Cortex of kidney (tissue), 1 donor: ENCODE measurements around the gene RAB28.
"Not testable (repeated sequence)": the region's sequence is repeated elsewhere in the genome, so short reads cannot be mapped to it uniquely, and the experiment has no call there.

ENCODE experiments used
- DNase-seq: peaks from one replicate; lab custom pipeline; 2025; lab: John Stamatoyannopoulos, UW

Gene RAB28

DNA sequence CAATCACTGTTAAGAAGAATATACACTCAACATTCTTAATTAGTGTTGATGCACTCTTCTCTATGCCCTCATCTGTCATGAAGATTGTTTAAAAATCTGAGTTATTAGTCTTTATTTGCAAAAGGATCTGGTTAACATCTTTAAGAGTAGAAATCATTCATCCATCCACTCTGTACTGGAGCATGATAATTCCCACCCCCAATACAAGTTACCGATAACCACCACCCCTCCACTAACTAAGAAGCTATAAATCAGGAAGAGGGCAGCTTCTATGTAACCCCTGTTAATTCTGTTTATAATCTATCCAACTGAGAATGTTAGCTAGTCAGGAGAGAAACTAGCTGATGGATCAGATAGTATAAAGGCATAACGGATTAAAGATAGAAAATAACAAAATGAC, 34.5 kb downstream of the RAB28 start:
- no peak for DNase-seq

DNA sequence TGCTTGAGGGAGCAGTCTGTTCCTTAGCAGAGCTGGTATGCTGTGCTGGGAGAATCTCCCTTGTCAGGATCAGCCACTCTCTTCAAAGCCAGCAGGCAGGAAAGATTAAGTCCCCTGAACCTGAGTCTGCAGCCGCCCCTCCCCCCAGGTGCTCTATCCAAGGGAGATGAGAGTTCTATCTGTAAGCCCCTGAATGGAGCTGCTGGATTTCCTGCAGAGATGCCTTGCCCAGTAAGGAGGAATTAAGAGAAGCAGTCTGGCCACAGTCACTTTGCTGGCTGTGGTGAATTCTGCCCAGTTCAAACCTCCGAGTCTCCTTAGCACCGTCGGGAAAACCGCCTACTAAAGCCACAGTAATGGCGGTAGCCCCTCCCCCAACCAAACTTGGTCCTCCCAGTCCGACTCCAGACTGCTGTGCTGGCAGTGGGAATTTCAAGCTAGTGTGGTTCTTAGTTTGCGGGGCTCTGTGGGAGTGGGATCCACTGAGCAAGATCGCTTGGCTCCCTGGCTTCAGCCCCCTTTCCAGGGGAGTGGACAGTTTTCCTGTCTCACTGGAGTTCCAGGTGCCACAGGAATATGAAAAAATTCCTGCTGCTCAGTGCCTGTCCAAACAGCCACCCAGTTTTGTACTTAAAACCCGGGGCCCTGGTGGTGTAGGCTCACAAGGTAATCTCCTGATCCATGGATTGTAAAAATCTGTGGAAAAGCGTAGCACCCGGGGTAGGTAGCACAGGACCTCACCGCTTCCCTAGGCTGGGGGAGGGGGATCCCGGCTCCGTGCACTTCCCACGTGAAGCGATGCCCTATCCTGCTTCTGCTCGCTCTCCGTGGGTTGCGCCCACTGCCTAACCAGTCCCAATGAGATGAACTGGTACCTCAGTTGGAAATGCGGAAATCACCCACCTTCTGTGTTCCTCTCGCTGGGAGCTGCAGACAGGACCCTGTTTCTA, 38.0 kb downstream of the RAB28 start:
- DNase-seq: no peak

DNA sequence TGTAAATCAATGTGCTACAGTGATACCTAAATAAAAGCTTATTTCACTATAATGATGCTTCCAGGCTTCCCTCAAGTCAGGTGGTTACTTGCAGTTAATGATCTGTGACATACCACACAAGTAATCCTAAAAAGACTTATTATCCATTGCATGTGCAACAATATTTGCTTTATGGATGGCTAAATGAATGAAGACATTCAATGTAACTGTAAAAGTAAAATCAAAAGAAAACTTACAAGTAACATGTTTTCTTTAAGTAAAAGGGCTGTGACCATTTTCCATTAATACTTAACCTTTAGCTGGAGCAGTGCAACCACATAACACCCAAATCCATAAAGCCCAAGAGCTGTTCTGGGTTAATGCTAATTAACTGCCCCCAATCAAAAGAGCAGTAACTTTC, 42.6 kb downstream of the RAB28 start:
- DNase-seq: no peak

DNA sequence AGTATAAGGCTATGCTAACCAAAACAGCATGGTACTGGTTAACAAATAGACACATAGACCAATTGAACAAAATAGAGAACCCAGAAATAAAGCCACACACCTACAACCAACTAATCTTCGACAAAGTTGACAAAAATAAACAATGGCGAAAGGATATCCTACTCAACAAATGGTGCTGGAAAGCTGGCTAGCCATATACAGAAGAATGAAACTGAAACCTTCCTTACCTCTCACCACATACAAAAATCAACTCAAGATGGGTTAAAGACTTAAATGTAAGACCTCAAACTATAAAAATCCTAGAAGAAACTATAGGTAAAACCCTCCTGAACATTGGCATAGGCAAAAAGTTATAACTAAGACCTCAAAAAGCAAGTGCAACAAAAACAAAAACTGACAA, 47.2 kb downstream of the RAB28 start:
- no peak for DNase-seq

DNA sequence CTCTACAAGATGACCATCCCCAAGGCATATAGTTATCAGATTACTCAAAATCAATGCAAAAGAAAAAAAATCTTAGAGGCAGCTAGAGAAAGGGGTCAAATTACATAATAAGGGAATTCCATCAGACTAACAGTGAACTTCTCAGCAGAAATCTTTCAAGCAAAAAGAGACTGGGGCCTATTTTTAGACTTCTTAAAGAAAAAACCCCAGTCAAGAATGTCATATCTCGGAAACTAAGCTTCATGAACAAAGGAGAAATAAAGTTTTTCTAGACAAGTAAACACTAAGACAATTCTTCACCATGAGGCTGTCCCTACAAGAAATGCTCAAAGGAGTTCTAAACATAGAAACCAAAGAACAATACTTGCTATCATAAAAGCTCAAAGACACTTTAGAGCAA, 51.7 kb downstream of the RAB28 start:
- no peak for DNase-seq

DNA sequence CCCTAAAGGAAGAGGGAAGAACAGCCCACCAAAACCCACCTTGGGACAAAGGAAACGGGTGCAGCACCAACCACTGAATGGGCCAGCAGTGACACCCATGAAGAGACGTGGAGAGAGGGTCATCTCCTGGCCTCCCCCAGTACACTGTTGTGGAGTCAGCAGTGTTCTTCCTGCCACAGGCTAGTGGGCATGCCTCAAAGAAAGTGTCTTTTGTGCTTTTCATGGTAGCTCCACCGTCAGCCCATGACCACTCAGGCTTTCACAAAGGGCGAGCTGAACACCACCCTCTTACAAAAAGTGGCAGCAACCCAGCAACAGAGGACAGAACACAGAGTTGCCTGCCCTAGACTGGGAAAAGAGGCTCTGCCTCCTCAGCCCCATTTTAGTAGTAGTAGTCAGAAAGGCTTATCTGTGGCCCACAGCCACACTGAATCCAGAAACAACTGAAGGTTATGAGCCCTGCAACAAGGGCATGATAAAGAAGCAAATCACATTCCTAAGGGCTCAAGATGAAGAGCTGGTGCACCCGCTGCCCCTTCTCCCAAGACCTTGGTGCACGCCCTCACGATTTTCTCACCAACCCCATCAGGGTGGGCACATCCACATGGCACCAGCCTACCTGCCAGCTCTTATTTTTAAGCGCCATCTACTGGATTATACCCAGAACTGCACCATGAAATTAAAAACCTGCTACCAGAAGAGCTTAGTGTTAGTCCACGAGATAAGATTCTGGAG, 53.1 kb downstream of the RAB28 start:
- DNase-seq: no peak

DNA sequence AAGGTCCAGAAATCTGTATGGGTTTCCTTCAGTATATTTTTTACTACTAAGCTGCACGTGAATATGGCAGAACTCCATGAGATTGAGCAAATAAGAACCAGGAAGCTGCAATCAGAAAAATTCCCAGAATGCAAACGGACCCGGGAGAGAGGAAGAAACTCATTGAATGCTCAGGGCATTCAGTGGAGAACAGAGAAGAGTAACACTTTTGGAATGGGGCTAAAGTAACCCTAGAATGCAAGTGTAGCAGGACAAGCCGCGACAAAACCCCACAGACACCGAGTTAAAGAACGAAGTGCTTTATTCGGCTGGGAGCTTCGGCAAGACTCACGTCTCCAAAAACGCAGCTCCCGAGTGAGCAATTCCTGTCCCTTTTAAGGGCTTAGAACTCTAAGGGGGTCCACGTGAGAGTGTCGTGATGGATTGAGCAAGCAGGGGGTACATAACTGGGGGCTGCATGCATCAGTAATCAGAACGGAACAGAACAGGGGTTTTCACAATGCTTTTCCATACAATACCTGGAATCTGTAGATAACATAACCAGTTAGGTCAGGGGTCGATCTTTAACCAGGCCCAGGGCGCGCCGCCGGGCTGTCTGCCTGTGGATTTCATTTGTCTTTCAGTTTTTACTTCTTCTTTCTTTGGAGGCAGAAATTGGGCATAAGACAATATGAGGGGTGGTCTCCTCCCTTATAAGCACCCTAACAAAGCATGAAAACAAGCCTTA, 56.4 kb downstream of the RAB28 start:
- DNase-seq: no peak

DNA sequence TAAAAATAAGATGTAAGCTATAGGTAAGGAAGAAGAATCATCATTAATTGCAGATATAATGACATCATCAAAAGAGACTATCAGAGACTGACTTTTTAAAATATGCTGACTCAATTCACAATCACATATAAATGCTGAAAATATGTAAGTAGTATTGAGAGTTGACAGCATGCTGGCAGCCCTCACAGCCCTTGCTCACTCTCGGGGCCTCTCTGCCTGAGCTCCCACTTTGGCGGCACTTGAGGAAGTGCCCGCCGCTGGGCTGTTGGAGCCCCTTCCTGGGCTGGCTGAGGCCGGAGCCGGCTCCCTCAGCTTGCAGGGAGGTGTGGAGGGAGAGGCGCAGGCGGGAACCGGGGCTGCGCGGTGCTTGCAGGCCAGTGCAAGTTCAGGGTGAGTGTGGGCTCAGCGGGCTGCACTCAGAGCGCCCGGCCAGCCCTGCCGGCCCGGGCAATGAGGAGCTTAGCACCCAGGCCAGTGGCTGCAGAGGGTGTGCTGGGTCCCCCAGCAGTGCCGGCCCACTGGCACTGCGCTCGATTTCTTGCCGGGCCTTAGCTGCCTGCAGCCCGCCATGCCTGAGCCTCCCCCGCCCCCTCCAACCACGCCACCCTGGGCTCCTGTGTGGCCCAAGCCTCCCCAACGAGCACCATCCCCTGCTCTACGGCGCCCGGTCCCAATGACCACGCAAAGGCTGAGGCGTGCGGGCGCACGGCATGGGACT, 68.9 kb downstream of the RAB28 start:
- DNase-seq: no peak

DNA sequence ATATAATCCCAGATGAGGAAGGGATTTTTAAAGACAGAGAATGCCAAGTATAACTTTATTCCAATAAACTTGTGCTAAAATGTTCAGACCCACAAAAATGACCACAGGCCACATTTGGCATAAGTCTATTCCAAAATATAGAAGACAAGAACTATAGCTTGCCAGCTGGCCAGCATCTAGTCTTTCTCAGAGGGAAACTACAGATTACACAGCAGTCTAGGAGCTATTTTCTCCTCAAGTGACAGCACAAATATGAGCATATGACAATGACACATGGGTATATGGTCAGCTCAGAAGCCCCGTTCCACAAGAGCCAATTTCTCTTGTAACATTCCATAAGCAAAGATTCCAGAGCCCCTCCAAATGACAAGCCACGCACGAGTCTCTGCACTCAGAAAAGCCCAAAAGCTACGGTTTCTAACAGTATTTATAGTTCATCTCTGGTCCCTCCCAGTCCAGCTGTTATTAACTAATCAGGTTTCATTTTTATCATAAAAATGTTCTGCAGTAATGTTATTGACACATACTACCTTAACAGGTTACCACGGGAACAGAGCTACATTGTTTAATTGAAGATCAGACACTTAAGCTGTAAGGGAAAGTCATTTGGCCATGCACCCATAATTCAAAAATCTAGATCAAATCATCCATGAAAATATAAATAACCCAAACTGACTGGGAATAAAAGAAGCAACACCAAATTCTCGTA, 70.3 kb downstream of the RAB28 start:
- DNase-seq: no peak

DNA sequence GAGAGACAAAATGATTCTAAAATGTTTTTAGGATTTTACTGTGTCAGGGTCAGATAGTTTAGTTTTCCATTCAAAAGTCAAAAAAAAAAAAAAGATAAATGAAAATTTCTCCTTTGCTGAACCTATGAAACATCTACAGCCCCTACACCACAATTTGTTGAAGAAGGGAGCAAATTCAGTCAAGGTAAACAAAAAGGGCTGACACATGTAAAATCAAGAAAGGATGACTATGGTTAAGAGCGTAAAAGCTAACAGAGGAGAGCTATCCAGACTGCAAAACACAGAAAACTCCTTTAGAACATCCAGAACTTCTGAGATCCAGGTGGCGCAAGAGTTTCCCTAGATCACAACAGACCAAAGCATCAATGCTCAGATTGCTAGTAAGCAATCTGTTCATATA, 72.2 kb downstream of the RAB28 start:
- no peak for DNase-seq

DNA sequence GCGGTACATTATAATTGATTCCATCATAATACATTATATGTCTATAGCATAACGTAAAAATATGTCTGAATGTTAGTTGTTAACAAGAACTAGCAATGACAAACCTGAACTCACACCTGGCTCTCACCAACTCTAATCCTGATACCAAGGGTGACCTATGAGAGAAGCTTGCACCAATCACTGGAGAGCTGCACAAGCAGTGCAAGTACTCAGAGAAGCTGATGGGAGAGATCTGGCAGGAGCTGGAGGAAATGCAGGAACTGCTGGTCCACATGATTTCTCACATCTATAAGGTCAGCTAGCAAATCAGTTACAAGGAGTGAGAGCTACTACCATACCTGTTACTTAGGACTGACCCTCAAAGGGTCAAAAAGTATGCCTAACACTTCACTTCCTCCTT, 74.8 kb downstream of the RAB28 start:
- DNase-seq: no peak

DNA sequence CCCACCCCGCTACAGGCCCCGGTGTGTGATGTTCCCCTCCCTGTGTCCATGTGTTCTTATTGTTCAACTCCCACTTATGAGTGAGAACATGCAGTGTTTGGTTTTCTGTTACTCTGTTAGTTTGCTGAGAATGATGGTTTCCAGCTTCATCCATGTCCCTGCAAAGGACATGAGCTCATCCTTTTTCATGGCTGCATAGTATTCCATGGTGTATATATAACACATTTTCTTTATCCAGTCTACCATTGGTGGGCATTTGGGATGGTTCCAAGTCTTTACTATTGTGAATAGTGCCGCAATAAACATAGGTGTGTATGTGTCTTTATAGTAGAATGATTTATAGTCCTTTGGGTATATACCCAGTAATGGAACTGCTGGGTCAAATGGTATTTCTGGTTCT, 78.0 kb downstream of the RAB28 start:
- DNase-seq: not testable (repeated sequence)

DNA sequence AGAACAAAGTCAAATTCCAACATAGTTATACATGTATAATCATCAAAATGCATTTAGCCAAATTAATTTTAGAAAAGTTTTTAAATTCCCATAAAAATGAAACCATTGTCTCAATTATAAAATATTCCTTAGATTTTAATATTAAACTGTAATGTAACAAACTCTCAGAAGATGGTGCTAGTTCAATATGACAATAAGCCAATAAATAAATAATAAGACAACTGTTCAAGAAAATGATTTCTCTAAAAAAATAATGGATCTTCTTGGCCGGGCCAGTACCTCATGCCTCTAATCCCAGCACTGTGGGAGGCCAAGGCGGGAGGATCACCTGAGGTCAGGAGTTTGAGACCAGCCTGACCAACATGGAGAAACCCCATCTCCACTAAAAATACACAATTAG, 80.3 kb downstream of the RAB28 start:
- no peak for DNase-seq

DNA sequence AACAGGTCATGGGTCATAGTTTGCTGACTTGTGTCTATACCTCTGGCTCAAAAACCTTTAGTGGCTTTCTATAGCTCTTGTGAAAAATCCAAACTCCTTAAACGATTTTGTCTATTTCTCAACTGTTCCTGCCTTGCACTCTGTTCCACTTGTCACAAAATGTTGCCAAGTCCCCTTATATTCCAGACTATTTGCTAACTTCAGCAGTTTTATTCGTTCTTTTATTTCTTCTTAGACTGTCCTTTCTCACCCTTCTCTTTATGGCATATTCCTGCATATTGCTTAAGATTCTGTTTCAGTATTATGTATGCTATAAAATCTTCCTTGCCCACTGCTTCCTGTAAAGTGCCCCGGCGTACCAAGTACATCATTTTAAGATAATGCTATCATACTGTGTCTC, 80.8 kb downstream of the RAB28 start:
- no peak for DNase-seq

DNA sequence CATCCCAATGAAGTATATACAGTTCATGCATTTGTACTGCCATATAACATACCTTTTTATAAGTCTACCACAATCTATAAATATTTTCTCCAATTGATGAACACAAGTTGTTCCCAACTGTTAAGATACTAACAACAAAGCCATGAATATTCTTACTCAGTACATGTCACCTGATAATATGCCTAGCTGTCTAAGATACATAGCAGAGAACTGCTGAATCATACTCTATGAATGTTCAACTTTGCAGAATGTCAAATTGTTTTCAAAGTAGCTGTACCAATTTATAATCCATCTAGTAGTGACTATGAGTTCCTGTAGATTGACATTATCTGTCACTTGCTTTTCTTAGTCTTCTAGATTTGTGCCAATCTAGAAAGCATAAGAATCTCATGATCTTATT, 84.9 kb downstream of the RAB28 start:
- no peak for DNase-seq

DNA sequence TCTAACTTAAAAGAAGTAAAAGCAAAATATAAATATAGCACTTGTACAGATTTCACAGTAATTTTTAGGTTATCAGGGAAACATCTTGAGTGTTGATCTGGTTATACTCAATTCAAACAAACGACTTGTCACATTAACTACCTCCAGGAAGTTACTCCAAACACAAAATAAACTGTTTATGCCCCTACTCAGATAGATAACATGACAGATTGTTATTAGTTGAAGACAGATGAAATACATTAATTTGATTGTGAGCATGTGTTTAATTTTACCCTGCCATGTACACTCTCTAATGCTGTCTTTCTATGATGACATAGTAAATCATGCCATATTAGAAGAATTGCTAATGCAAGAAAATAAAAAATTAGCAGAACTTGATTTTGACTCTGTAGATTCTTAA, 88.0 kb downstream of the RAB28 start:
- DNase-seq: no peak

DNA sequence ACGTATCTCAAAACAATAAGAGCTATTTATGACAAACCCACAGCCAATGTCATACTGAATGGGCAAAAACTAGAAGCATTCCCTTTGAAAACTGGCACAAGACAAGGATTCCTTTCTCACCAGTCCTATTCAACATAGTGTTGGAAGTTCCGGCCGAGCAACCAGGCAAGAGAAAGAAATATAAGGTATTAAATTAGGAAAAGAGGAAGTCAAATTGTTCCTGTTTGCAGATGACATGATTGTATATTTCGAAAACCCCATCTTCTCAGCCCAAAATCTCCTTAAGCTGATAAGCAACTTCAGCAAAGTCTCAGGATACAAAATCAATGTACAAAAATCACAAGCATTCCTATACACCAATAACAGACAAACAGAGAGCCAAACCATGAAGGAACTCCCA, 94.2 kb downstream of the RAB28 start:
- DNase-seq: not testable (repeated sequence)

DNA sequence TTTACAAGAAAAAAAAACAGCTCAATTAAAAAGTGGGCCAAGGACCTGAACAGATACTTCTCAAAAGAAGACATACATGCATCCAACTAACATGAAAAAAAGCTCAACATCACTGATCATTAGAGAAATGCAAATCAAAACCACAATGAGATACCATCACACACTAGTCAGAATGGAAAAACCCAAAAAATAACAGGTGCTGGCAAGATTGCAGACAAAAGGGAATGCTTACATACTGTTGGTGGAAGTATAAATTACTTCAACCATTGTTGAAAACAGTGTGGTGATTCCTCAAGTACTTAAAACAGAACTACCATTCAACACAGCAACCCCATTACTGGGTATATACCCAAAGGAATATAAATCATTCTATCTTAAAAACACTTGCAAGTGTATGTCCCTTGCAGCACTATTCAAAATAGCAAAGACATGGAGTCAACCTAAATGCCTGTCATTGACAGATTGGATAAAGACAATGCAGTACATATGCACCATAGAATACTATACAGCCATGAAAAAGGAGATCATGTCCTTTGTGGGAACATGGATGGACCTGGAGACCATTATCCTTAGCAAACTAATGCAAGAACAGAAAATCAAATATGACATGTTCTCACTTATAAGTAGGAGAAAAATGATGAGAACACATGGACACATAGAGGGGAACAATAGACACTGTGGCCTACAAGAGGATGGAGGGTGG, 97.6 kb downstream of the RAB28 start:
- no peak for DNase-seq

DNA sequence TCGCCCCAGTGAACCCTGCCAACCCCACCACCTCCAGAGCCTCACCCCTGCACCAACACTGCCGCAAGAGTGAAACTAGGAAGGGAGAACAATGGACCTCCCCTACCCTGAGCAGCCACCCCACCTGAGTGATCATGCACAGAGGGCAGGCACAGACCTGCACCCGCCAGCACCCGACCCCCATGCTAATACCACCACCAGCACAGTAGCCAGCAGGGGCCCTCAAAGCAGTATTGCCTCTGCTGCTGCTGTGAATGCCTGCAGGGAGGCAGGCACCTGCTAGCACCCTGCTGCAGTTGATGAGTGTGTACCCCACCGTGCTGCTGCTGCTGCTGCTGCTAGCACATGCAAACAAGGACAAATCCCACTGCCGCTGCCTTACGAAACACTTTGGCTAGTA, 100.1 kb downstream of the RAB28 start:
- no peak for DNase-seq

DNA sequence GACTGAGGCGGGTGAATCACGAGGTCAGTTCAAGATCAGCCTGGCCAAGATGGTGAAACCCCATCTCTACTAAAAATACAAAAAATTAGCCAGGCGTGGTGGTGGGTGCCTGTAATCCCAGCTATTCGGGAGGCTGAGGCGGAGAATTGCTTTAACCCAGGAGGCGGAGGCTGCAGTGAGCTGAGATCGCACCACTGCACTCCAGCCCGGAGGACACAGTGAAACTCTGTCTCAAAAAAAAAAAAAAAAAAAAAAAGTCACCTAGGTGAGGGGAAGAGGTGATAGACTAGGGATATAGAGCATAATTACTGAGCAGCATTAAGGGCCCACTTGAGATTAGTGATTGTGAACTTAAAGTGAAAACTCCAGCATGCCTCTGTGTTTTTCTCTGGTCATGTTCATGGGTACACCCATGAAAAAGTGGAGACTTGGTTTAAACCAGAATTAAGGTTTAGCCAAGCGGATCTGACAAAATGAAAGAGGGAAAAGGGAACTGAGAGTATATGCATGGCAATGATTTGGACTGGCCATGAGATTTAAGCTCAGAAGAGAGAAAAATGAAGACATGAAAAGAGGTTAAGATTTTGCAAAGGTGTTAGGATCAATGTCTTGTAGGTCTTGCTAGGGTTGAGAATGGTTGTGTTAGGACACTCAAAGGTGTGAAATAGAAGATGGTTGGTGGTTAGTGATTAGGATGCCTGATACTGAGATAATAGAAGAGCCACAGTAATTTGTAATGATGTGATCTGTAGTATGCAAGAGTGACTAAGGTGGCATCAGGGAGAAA, 105.0 kb downstream of the RAB28 start:
- no peak for DNase-seq
